ENCODE data around the gene ADAMTSL3. TPM values are rescaled to one million over a fixed set of nuclear protein-coding genes. Genes with fewer than 3 reads are reported as not detected.

ADAMTSL3 gene
- polyA plus RNA-seq, 1 donor from 2014 or later, result 0.51 TPM

DNA sequence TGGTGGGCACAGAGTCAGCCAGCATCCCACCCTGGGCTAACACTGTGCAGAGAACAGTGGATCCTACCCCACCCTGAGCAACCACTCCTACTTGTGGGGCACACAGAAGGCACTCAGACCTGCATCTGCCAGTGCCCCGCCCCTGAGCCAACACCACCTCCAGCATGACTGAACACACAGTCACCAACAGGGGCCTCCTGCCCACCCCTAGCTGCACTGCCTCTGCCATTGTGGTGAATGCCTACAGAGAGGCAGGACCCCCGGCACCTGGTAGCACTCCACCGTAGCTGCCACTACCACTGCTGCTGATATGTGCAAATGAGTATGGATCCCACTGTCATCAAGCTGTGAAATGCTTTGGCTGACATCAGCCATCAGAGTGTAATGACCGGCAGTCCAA, 123.1 kb downstream of the ADAMTSL3 start:
- Histone ChIP-seq H3K4me3 (ENCODE audit: low read length) (no peak overlapping the region), H3F3A (ENCODE audit: insufficient read depth, low read length, poor library complexity, severe bottlenecking) (no peaks in the 10 kb centered on the region), H3K9ac (ENCODE audit: low read length) (no peak overlapping the region), H3K27me3 (ENCODE audit: insufficient read depth, low read depth, low read length) (no peaks in the 10 kb centered on the region), H3K9me3 (ENCODE audit: low read length) (no peaks in the 10 kb centered on the region), H3K27ac (ENCODE audit: low read length) (no peak overlapping the region), H3K9me2 (ENCODE audit: insufficient read depth, low read length) (no peaks in the 10 kb centered on the region), H2AFZ (ENCODE audit: low read depth, low read length) (no peak overlapping the region), H4K20me1 (ENCODE audit: insufficient read depth) (no peaks in the 10 kb centered on the region), H3K4me2 (ENCODE audit: low read length) (no peak overlapping the region), H3K79me2 (replicated peaks; ENCODE audit: insufficient read depth, low read length) (no peaks in the 10 kb centered on the region), H3K36me3 (ENCODE audit: insufficient read depth, low read length) (no peaks in the 10 kb centered on the region)
- no peak for TF ChIP-seq EZH2 (IDR thresholded peaks at IDR 0.05; ENCODE audit: borderline replicate concordance, insufficient read depth, low read length, poor library complexity, severe bottlenecking)
- TF ChIP-seq TAF1 (IDR thresholded peaks at IDR 0.05; ENCODE audit: low read depth), result no peak
- TF ChIP-seq, protein P1, sequence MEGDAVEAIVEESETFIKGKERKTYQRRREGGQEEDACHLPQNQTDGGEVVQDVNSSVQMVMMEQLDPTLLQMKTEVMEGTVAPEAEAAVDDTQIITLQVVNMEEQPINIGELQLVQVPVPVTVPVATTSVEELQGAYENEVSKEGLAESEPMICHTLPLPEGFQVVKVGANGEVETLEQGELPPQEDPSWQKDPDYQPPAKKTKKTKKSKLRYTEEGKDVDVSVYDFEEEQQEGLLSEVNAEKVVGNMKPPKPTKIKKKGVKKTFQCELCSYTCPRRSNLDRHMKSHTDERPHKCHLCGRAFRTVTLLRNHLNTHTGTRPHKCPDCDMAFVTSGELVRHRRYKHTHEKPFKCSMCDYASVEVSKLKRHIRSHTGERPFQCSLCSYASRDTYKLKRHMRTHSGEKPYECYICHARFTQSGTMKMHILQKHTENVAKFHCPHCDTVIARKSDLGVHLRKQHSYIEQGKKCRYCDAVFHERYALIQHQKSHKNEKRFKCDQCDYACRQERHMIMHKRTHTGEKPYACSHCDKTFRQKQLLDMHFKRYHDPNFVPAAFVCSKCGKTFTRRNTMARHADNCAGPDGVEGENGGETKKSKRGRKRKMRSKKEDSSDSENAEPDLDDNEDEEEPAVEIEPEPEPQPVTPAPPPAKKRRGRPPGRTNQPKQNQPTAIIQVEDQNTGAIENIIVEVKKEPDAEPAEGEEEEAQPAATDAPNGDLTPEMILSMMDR (IDR thresholded peaks at IDR 0.05; ENCODE audit: poor library complexity, severe bottlenecking), result no peak
- TF ChIP-seq MXI1 (conservative IDR thresholded peaks at IDR 0.05; ENCODE audit: poor library complexity, severe bottlenecking), result no peak
- TF ChIP-seq POLR2AphosphoS5 (IDR thresholded peaks at IDR 0.05), result no peak
- TF ChIP-seq, protein P2, sequence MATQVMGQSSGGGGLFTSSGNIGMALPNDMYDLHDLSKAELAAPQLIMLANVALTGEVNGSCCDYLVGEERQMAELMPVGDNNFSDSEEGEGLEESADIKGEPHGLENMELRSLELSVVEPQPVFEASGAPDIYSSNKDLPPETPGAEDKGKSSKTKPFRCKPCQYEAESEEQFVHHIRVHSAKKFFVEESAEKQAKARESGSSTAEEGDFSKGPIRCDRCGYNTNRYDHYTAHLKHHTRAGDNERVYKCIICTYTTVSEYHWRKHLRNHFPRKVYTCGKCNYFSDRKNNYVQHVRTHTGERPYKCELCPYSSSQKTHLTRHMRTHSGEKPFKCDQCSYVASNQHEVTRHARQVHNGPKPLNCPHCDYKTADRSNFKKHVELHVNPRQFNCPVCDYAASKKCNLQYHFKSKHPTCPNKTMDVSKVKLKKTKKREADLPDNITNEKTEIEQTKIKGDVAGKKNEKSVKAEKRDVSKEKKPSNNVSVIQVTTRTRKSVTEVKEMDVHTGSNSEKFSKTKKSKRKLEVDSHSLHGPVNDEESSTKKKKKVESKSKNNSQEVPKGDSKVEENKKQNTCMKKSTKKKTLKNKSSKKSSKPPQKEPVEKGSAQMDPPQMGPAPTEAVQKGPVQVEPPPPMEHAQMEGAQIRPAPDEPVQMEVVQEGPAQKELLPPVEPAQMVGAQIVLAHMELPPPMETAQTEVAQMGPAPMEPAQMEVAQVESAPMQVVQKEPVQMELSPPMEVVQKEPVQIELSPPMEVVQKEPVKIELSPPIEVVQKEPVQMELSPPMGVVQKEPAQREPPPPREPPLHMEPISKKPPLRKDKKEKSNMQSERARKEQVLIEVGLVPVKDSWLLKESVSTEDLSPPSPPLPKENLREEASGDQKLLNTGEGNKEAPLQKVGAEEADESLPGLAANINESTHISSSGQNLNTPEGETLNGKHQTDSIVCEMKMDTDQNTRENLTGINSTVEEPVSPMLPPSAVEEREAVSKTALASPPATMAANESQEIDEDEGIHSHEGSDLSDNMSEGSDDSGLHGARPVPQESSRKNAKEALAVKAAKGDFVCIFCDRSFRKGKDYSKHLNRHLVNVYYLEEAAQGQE (IDR thresholded peaks at IDR 0.05; ENCODE audit: borderline replicate concordance), result no peak
- no peak for TF ChIP-seq RAD21 (conservative IDR thresholded peaks at IDR 0.05)
- TF ChIP-seq SMC3 (conservative IDR thresholded peaks at IDR 0.05; ENCODE audit: poor library complexity), result no peak
- TF ChIP-seq EP300 (conservative IDR thresholded peaks at IDR 0.05; ENCODE audit: poor library complexity, severe bottlenecking), result no peak

DNA sequence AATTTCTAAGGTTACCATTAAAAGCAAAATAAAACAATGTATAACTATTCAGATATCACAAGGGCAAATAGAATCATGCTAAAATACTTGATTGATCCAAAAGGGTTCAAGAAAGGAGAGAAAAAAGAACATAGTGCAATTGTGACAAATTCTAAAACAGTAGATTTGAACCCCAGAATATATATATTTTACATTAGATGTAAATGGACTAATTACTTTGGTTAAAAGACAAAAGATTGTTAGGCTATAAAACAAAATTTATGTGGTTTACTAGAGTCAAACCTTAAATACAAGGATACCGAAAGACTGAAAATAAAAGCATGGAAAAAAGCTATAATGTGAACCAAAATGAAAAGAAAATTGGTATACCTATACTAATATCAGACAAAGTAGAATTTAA, 129.3 kb downstream of the ADAMTSL3 start:
- no peak overlapping the region for H3K9ac ChIP-seq (ENCODE audit: low read length)
- TF ChIP-seq POLR2AphosphoS5 (IDR thresholded peaks at IDR 0.05) (no peak), EZH2 (IDR thresholded peaks at IDR 0.05; ENCODE audit: borderline replicate concordance, insufficient read depth, low read length, poor library complexity, severe bottlenecking) (no peak), EP300 (conservative IDR thresholded peaks at IDR 0.05; ENCODE audit: poor library complexity, severe bottlenecking) (no peak), MXI1 (conservative IDR thresholded peaks at IDR 0.05; ENCODE audit: poor library complexity, severe bottlenecking) (no peak), SMC3 (conservative IDR thresholded peaks at IDR 0.05; ENCODE audit: poor library complexity) (no peak), RAD21 (conservative IDR thresholded peaks at IDR 0.05) (no peak), TAF1 (IDR thresholded peaks at IDR 0.05; ENCODE audit: low read depth) (no peak)
- TF ChIP-seq, protein P1 (IDR thresholded peaks at IDR 0.05; ENCODE audit: poor library complexity, severe bottlenecking), result no peak
- TF ChIP-seq, protein P2 (IDR thresholded peaks at IDR 0.05; ENCODE audit: borderline replicate concordance), result no peak

More for the DNA sequence above, 129.3 kb downstream of the ADAMTSL3 start:
- Histone ChIP-seq H3K9me3 (ENCODE audit: low read length) (no peaks in the 10 kb centered on the region), H3K9me2 (ENCODE audit: insufficient read depth, low read length) (no peaks in the 10 kb centered on the region), H3K27ac (ENCODE audit: low read length) (no peak overlapping the region), H3K36me3 (ENCODE audit: insufficient read depth, low read length) (no peaks in the 10 kb centered on the region), H2AFZ (ENCODE audit: low read depth, low read length) (no peak overlapping the region), H3K79me2 (replicated peaks; ENCODE audit: insufficient read depth, low read length) (no peaks in the 10 kb centered on the region), H3K4me3 (ENCODE audit: low read length) (no peak overlapping the region), H3K27me3 (ENCODE audit: insufficient read depth, low read depth, low read length) (no peaks in the 10 kb centered on the region), H3F3A (ENCODE audit: insufficient read depth, low read length, poor library complexity, severe bottlenecking) (no peaks in the 10 kb centered on the region), H4K20me1 (ENCODE audit: insufficient read depth) (no peaks in the 10 kb centered on the region), H3K4me2 (ENCODE audit: low read length) (no peak overlapping the region)

All from neural cell (in vitro differentiated cells).